Right cardiac atrium (tissue), 5 donors: Measurements from ENCODE around the gene GCNA. TPM values are rescaled to one million over a fixed set of nuclear protein-coding genes. Genes with fewer than 3 reads are reported as not detected.
"Not testable (repeated sequence)": the region's sequence is repeated elsewhere in the genome, so short reads cannot be mapped to it uniquely, and the experiment has no call there.

Source experiments
- ATAC-seq, 2 donors: fragments of 200-7000 bp; cut with Tn5 transposase; one replicate each; pipeline versions ENCODE4 v1.8.0 to v1.9.1; 2020; ENCODE audit warnings: moderate library complexity in 2 of 2, mild to moderate bottlenecking in 1 of 2
- DNase-seq, 3 donors: peaks; one replicate each; pipeline ENCODE4 v3.0.0-alpha.2; 2020
- H3K27ac ChIP-seq: one replicate; pipeline ENCODE4 v1.5.1; 2013; ENCODE audit warnings: mild to moderate bottlenecking, low read length, control low read depth, moderate library complexity
- H3K27me3 ChIP-seq: one replicate; pipeline ENCODE4 v1.6.1; 2013; ENCODE audit not compliant: control insufficient read depth, insufficient read depth
- H3K4me1 ChIP-seq: one replicate; pipeline ENCODE4 v1.6.1; 2013; ENCODE audit warnings: low read length; ENCODE audit not compliant: control insufficient read depth, insufficient read depth
- H3K4me3 ChIP-seq: one replicate; pipeline ENCODE4 v1.5.1; 2013; ENCODE audit warnings: low read length, control low read depth
- H3K9me3 ChIP-seq: one replicate; pipeline ENCODE4 v1.6.1; 2013; ENCODE audit warnings: low read length; ENCODE audit not compliant: control insufficient read depth
- WGBS: extraction: QIAGEN DNeasy Blood & Tissue Kit; methylation state at CpG from one replicate; pipeline ENCODE4 v1.1.7; 2013; 5-methylcytosine and 5-hydroxymethylcytosine counted together
- intact Hi-C, 4 donors: fragments of 100-400 bp; cut with DNase I; formaldehyde crosslinking; loops; one replicate each; pipeline versions ENCODE4 v1.11.0 to v1.14.0; 2022 to 2023
- polyA plus RNA-seq: library from polyadenylated mRNA; stranded (reverse); fragments of 200-250 nt; gene quantifications from one replicate; pipeline ENCODE4 v1.2.3, GENCODE V29; 2013
- total RNA-seq, 4 donors: library from RNA; stranded (reverse); fragmentation: NEBNext Ultra II Directional; extraction: Animal tissue kit (Norgen Biotek cat#: 25700); gene quantifications; one replicate each; pipeline ENCODE4 v1.2.1, GENCODE V29; 2021
- donor health status: healthy with polysubstance abuse.
- donor health status: DM: no; HTN: yes; CAD: no.
- donor health status: DM: no; HTN: no; CAD: no.
- donor health status: DM: no; HTN: yes; CAD: no; lungs with severe emphysema.
- donor health status: DM: yes; HTN: yes; CAD: no.

GCNA gene
- total and polyA plus RNA-seq, 5 donors: 0.81 to 2.0 (median 1.6) TPM

DNA sequence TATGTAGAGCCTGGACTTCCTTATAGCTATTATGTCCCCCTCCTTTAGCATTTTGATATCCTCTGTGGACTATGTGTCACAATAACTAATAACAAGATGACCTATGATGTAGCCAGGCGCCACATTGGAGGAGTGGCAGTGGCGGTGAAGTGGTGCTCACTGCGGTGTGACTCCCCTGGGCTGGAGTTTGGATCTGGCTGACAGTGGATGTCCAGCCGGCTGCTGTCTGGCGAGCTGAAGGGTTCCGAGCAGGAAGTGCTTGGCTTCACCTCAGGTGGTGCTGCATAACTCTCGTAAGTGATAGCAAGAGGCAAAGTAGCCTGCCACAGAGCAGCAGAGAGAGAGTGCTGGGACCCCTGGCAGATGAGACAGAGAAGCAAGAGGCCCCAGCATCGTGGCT is 15.0 kb downstream of the GCNA start:
- H3K4me3 ChIP-seq, intact Hi-C loops, H3K9me3 ChIP-seq, DNase-seq, H3K4me1 ChIP-seq, H3K27me3 ChIP-seq, H3K27ac ChIP-seq: not testable (repeated sequence)
- WGBS: 78% methylated on average over 6 of the region's 8 CpGs
- ATAC-seq: peak in 1 of 2 donors; percentile 23

DNA sequence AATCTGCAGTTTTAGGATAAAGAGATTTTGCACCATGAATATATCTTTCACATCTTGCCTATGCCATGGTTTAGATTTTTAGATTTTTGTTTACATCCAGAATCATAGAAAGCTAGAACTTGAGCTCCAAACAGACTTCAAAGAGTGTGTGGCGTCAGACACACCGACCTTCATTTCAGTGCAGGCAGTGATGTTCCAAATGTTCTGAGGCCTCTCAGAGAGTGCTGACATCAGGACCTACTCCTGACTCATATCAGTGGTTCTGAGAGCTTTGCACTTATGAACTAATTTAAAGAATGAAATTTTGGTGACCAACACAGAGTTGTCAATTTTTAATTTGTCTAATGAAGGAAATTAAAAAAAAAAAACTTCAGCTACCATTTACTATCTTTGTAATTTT is 21.7 kb downstream of the GCNA start:
- H3K4me3 ChIP-seq: no peak overlapping the region
- ATAC-seq (no peak), DNase-seq (no peak)
- WGBS: 63% methylated on average over 2 of the region's 2 CpGs
- no peaks in the 10 kb centered on the region for H3K9me3 ChIP-seq
- no peaks in the 10 kb centered on the region for H3K27me3 ChIP-seq
- H3K27ac ChIP-seq: no peak overlapping the region
- intact Hi-C loops: no loop called here
- H3K4me1 ChIP-seq: no peaks in the 10 kb centered on the region

DNA sequence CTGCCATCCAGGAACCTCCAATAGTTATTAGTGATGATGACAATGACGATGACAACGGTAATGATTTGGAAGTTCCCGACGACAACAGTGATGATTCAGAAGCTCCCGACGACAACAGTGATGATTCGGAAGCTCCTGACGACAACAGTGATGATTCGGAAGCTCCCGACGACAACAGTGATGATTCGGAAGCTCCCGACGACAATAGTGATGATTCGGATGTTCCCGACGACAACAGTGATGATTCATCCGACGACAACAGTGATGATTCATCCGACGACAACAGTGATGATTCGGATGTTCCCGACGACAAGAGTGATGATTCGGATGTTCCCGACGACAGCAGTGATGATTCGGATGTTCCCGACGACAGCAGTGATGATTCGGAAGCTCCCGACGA is 25.4 kb downstream of the GCNA start:
- Histone ChIP-seq H3K9me3 (no peaks in the 10 kb centered on the region), H3K27me3 (no peaks in the 10 kb centered on the region), H3K27ac (no peak overlapping the region), H3K4me1 (peaks cover 3% of the 10 kb centered on the region), H3K4me3 (no peak overlapping the region)
- intact Hi-C loops: no loop called here
- DNase-seq (no peak), ATAC-seq (no peak)
- 95% methylated on average over 33 of the region's 33 CpGs for WGBS

DNA sequence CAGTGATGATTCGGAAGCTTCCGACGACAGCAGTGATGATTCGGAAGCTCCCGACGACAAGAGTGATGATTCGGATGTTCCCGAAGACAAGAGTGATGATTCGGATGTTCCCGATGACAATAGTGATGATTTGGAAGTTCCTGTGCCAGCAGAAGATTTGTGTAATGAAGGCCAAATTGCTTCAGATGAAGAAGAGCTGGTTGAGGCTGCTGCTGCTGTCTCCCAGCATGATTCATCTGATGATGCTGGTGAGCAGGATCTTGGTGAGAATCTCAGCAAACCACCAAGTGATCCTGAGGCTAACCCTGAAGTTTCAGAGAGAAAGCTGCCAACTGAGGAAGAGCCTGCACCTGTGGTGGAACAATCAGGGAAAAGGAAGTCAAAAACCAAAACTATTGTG is 25.9 kb downstream of the GCNA start:
- Histone ChIP-seq H3K4me3 (no peak overlapping the region), H3K27me3 (no peaks in the 10 kb centered on the region), H3K27ac (no peak overlapping the region), H3K4me1 (peaks cover 3% of the 10 kb centered on the region), H3K9me3 (no peaks in the 10 kb centered on the region)
- 91% methylated on average over 10 of the region's 10 CpGs for WGBS
- DNase-seq (no peak), ATAC-seq (no peak)
- intact Hi-C loops: no loop called here

DNA sequence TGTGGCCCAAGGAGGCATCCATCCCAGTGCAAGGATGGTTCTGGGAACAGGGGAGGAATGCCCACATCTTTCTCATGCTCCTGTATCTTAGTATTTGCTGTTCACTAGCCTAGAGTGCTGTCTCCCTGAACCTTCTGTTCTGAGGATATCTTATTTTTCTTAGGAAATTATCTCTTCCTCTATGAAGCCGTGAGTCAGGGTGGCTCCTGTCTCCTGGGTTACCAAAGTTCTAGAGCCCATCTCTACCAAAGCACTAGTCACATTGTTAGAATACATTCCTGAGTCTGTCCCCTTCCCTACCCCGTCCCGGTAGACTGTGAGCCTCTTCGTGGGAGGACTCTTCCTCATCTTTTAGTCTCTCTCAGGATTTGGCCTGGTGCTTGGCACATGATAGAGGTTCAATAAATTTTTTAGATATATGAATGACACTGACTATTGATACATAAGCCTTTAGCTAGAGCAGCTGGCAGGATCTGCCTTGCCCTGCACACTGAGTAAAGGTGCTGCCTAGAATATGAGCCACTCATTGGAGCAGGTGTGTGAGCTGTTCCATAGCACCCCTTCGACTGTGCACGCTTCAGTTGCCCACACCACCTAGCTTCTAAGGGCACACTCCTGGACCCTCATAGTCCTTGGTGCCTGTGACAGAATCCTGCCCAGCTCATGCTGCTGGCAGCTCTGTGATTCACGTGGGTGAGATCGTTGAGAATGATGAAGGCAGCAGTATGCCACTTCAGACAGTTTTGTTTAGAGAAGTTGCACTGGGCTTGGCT is 26.7 kb downstream of the GCNA start:
- H3K4me3 ChIP-seq: no peak overlapping the region
- H3K4me1 ChIP-seq: peaks cover 3% of the 10 kb centered on the region
- WGBS: 90% methylated on average over 8 of the region's 8 CpGs
- H3K27ac ChIP-seq: no peak overlapping the region
- intact Hi-C loops: no loop called here
- H3K9me3 ChIP-seq: no peaks in the 10 kb centered on the region
- DNase-seq: no peak
- ATAC-seq: no peak
- no peaks in the 10 kb centered on the region for H3K27me3 ChIP-seq

DNA sequence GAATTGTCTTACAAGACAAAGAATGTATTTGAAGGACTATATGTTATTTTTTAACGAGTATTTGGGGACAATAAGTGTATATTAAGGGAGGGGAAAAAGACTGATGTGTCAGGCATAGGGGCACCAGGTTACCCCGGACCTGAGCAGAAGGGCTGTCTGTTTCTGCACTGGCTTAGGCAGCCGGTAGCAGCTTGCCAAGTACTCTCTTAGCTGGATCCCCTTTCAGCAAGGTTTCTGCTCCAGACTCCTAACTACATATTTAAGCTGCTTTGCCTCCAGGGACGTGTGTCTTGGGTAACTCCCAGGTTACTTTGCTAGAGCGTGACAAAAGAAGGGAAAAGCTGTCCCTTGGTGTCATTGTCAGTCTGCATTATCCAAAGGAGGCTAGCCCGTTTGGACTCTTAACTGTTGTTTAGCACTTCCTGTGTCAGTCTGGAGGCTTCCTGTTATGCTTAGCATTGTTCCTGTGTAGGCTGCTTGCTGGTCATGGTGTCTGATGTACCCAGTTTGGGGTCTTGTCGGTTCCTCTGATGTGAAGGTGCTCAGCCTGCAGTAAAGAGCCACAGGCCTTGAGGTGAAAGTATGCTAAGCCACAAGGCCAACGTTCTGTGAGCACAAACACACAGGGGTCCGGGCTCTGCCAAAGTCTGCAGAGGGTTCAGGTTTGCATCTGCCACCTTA is 28.4 kb downstream of the GCNA start:
- H3K9me3 ChIP-seq: no peaks in the 10 kb centered on the region
- no peaks in the 10 kb centered on the region for H3K27me3 ChIP-seq
- H3K27ac ChIP-seq: no peak overlapping the region
- 53% methylated on average over 9 of the region's 9 CpGs for WGBS
- no peak for DNase-seq
- intact Hi-C loops: no loop called here
- ATAC-seq: no peak
- H3K4me1 ChIP-seq: peaks cover 3% of the 10 kb centered on the region
- no peak overlapping the region for H3K4me3 ChIP-seq

DNA sequence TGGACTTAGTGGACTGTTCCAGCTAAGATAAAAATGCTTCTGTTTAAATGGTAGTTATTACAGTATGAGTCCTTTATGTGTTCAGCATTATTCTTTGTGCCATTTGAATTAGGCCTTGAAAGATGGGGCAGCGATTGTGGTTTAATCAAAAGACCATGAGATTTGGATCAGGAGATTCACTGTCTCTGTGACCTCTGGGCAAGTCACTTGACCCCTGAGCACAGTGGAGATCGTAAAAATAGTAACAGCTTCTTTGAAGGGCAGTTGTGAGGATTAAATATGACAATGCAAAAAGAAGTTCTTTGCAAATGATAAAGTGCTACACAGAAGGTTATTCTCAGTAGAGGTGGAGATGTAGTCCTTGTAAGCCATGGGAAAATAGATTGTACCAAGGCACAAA is 29.3 kb downstream of the GCNA start:
- DNase-seq (no peak), ATAC-seq (no peak)
- no peaks in the 10 kb centered on the region for H3K9me3 ChIP-seq
- 61% methylated on average over 2 of the region's 2 CpGs for WGBS
- H3K4me3 ChIP-seq: no peak overlapping the region
- intact Hi-C loops: no loop called here
- H3K27me3 ChIP-seq: no peaks in the 10 kb centered on the region
- peaks cover 3% of the 10 kb centered on the region for H3K4me1 ChIP-seq
- no peak overlapping the region for H3K27ac ChIP-seq

DNA sequence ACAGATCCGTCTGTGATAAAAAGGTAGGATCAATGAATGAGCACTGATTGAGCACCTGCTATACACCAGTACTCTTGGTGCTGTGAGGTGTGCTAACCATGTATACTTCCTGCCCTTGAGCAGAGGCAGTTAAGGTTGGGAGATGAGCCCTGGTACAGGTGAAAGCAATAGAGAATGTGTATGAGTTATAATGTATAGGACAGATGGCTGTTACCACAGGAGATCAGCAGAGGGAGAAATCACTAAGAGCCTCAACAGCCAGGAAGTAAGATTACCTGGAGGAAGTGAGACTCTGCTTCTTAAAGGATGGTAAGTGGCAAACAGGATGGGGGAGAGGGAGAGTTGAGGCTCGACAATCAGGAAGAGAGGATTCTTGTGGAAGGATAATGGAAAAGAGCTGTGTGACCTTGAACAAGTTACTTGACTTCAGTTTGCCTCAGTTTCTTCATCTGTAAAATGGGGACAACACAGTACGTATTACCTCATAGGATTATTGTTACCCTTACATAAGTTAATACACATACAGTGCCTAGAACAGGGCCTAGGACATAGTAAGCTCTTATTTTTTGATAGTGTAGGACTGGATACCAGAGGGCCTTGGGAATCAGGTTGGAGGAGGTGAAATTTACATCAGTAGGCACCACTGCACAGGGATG is 31.0 kb downstream of the GCNA start:
- DNase-seq (no peak), ATAC-seq (no peak)
- 90% methylated on average over 3 of the region's 3 CpGs for WGBS
- Histone ChIP-seq H3K27me3 (no peaks in the 10 kb centered on the region), H3K4me1 (peaks cover 3% of the 10 kb centered on the region), H3K9me3 (no peaks in the 10 kb centered on the region), H3K27ac (no peak overlapping the region), H3K4me3 (no peak overlapping the region)
- intact Hi-C loops: no loop called here

DNA sequence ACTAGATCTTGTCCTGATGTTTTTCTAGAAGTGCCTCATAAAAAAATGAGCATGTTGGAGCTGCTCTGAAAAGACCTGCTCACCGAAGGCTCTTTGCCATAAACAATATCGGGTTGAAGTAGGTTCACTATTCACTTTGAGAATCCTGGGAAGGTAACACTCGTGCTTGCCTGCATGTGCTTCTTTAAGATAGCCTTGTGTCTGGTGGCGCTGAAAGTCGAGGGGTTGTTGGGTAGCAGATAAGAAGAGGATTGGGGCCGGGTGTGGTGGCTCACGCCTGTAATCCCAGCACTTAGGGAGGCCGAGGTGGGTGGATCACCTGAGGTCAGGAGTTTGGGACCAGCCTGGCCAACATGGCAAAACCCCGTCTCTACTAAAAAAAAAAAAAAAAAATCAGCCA is 33.5 kb downstream of the GCNA start:
- intact Hi-C loops, H3K9me3 ChIP-seq, DNase-seq, H3K27ac ChIP-seq, ATAC-seq, H3K4me1 ChIP-seq, H3K4me3 ChIP-seq, H3K27me3 ChIP-seq: not testable (repeated sequence)
- WGBS: 92% methylated on average over 9 of the region's 9 CpGs

DNA sequence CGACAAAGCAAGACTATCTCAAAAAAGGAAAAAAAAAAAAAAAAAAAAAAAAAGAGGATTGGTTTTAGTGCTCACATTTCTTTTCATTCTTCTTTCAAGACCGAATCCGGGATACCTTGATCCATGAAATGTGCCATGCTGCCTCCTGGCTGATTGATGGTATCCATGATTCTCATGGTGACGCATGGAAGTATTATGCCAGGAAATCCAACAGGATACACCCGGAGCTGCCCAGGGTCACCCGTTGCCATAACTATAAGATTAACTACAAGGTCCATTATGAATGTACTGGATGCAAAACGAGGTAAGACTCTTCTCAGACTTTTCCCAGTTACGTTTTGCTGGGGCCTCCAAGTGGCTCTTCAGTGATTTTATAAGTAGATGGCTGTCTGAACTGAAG is 34.0 kb downstream of the GCNA start:
- ATAC-seq (no peak), DNase-seq (no peak)
- Histone ChIP-seq H3K27me3 (no peaks in the 10 kb centered on the region), H3K4me1 (no peaks in the 10 kb centered on the region), H3K4me3 (no peak overlapping the region), H3K9me3 (no peaks in the 10 kb centered on the region), H3K27ac (no peak overlapping the region)
- 83% methylated on average over 8 of the region's 8 CpGs for WGBS
- intact Hi-C loops: no loop called here

DNA sequence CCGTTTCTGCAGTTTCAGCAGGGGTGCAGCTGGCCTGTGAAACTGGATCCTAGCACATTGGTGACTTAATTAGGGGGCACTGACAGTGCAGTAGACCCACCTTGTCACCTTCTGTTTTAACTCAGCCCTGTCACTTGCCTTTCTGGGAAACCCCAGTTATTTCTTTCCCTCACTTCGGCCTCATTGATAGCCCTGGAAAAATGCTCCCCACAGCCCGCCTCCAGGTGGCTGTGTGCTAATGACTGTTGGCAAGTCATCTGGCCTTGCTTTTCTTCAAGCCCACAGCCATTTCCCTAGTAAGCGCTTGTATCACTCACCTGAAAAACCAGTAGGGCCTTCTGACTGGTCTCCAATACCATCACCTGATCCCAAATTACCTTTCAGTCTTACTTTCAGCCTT is 36.8 kb downstream of the GCNA start:
- intact Hi-C loops: no loop called here
- WGBS: 87% methylated on average over 4 of the region's 4 CpGs

More for the DNA sequence above, 36.8 kb downstream of the GCNA start:
- H3K4me1 ChIP-seq: no peaks in the 10 kb centered on the region
- ATAC-seq (no peak), DNase-seq (no peak)
- no peak overlapping the region for H3K4me3 ChIP-seq
- H3K27ac ChIP-seq: no peak overlapping the region
- no peaks in the 10 kb centered on the region for H3K9me3 ChIP-seq
- H3K27me3 ChIP-seq: no peaks in the 10 kb centered on the region
